GM19324 (cell line): Measurements from ENCODE around the gene ANAPC5.
"Not testable (repeated sequence)": the region's sequence is repeated elsewhere in the genome, so short reads cannot be mapped to it uniquely, and the experiment has no call there.

Experiments
- ATAC-seq: cut with Tn5 transposase; IDR thresholded peaks from one replicate; pipeline ENCODE4 v1.9.1; 2021; ENCODE audit warnings: mild to moderate bottlenecking, moderate library complexity; ENCODE audit not compliant: unreplicated experiment, low FRiP score

Gene ANAPC5

DNA sequence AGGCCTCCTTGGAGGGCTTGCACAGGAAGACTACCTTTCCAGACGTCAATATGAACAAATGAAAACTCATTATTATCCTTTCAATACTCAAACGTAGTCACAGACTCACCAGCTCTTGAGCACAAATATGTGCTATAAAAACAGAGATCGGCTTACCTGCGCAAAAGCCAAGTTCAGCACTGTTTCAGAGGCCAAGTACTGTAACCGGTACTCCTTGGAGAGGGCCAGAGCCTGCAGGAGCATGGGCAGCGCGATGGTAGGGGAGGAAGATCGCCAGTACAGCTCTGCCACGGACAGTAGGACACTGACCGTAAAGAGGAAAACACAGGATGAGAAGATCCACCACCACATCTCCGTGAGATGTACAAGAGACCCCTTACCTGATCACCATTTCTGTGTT is 34.1 kb downstream of the ANAPC5 start:
- ATAC-seq = no peak

DNA sequence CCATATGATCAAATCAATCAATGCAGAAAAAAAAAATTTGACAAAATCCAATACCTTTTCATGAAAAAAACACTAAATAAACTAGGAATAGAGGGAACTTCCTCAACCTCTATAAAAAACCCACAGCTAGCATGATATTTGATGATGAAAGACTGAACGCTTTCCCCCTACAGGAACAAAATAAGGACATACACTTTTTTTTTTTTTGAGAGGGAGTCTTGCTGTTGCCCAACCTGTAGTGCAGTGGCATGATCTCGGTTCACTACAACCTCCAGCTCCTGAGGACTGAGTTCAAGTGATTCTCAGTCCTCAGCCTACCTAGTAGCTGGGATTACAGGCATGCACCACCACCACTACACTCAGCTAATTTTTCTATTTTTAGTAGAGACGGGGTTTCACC is 37.8 kb downstream of the ANAPC5 start:
- no peak for ATAC-seq

DNA sequence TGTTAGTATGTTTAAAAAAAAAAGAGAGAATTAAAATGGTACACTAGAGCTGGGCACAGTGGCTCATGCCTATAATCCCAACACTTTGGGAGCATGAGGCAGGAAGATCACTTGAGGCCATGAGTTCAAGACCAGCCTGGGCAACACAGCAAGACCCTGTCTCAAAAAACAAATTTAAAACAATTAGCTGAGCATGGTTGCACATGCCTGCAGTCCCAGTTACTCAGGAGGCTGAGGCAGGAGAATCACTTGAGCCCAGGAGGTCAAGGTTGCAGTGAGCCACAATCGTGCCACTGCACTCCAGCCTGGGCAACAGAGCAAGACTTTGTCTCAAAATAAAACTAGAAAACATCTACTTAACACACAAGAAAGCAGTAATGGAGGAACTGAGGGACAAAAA is 42.0 kb downstream of the ANAPC5 start:
- not testable (repeated sequence) for ATAC-seq

DNA sequence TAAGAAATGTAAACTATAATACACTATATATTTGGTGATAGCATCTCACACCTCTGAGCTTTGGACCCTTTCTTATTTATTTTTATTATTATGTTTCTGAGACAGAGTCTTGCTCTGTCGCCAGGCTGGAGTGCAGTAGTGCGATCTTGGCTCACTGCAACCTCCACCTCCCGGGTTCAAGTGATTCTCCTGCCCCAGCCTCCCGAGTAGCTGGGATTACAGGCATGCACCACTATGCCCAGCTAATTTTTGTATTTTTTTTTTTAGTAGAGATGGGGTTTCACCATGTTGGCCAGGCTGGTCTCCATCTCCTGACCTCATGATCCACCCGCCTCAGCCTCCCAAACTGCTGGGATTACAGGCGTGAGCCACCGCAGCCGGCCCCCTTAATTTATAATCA is 44.8 kb downstream of the ANAPC5 start:
- ATAC-seq = not testable (repeated sequence)

DNA sequence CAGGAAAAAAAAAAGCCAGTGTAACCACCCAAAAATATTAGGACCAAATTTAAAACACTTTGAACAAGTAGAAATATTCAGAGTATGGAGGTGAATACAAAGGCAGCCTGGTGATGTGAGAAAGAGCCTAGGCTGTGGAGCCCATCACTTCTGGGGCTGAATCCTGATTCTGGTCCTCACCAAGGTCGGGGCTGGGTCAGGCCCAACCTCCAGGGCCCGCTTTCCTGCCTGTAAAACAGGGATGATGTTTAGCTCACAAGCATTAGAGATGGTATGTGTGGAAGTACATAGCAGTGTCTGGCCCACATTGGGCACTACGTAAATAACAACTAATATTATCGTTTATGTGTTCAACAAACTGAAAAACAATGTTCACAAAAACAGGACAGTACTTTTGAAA is 47.9 kb downstream of the ANAPC5 start:
- no peak for ATAC-seq

DNA sequence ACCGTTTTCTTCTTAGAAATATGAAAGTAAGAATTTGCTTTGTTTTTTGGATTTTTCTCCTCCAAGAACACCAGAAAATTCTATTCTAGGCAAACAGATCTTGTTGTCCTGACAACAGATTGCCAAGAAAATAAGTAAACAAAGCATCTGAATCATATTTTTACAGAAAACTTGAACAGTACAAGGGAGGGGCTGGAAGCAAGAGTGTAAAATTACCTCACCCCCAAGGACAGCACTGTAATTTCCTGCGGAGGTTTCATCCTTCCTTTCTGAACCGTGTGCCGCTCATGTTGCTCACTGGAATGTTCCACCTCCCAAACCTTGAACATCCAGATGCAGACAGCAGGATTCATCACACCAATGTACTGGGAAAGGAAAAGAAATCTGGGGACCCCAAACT is 50.3 kb downstream of the ANAPC5 start:
- ATAC-seq = no peak

DNA sequence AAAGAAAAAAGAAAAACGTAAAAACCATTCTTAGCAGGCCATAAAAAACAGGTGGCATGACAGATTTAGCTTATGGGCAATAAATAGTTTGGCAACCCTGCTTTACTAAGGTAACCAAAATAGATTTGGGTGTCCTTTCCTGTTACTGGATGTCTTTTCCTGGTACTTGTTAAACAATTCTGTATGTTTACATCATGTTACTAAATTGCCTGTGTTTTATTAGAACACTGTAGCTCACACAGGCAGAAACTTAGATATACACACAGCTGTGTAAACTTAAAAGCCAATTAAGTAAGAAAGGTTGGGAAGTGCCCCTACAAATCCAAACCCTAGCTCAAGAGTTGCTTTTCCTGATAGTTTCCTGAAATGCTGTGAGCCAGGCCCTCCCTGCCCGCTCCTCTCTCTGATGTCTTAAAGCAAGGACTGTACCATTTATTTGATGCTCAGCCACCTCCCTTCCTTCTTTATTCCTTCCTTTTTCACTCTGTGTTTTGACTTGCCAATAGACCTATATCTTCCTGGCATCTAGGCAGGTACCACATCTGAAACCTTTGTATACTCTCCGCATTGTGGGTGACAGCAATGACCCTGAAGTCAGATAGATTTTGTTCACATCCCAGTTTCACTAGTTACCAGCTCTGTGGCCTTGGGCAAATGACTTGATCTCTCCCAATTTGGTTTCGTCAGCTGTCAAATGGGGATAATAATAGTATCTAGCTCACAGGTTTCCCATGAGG is 52.0 kb downstream of the ANAPC5 start:
- ATAC-seq = no peak

DNA sequence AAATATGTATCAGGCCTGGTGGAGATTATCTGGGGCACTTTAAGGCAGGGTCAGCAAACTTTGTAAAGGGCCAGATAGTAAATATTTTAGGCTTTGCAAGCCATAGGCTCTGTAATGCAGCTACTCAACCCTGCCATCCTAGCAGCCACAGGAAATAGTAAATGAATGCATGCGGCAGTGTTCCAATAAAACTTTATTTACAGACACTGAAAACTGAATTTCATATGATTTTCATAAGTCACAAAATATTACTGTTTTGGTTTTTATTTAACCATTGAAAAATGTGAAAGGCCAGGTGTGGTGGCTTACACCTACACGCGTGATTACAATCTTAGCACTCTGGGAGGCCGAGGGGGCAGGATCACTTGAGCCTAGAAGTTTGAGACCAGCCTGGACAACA is 52.5 kb downstream of the ANAPC5 start:
- no peak for ATAC-seq

DNA sequence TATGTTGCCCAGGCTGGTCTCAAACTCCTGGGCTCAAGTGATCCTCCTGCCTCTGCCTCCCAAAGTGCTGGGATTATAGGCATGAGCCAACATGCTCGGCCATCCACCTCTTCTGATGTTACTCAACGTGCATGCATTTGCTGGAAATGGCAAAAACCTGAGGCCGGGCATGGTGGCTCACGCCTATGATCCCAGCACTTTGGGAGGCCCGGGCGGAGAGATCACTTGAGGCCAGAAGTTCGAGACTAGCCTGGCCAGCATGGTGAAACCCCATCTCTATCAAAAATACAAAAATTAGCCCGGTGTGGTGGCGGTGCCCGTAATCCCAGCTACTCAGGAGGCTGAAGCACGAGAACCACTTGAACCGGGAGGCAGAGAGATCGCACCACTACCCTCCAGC is 53.8 kb downstream of the ANAPC5 start:
- ATAC-seq = not testable (repeated sequence)

DNA sequence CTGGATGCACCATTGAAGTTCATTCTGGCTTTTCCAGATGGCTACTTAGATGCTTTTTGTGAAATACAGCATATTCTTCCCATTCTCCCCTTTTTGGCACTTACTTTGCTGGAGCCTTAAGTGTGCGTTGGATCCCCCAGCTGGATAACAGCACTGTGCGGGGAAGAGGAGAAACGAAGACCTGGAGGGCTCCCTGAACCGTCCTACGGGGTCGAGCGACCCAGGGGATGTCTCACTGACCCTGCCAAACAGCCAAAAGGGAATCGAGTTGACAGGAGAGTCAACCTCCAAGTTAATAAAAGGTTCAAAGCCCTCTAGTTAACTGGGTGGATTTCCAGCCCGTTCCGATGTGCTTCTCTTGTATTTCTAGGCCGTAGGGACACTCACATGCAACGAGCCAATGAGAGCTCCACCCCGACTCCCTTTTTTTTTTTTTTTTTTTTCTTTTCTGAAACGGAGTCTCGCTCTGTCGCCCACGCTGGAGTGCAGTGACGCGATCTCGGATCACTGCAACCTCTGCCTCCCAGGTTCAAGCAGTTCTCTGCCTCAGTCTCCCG is 54.7 kb downstream of the ANAPC5 start:
- no peak for ATAC-seq

DNA sequence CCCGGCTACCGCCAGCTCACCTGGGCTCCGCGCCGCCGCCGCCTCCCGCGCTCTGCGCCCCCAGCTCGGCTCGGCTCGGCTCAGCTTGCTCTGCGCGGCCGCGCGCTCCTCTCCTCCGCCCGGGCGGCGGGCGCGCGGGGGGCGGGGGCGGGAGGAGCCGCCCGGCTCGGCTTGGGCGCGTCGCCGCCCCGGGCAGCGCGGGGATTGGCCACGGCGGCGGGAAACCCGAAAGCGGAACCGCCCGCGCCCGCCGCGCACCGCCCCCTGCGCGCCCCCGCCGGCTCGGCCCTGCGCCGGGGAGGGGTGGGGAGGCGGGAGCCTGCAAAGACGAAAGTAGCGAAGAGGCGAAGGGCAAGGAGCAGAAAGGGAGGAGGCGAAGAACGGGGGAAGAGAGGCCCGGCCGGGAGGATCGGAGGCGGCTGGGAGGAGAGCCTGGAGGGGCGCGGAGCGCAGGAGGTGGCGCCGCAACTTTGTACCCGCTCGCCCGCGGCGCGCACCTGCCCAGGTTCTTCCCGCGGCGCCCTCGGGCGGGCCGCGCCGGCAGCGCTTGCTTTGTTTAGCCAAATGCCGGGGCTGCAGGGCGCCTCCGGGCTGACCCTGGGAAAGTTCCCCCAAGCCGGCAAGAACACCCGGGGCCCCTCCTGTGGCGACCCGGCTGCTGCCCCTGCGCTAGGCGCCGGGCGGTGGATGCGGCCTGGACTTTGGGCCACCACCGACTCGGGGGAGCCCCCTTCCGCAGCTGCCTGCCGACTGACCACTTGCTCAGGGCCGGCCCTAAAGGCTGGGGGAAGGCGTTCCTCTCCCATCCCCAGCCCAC is 55.4 kb downstream of the ANAPC5 start, which contains the start of gene CAMKK2:
TSS of gene CAMKK2 (minus strand) at position 92 of the 817 bp plus-strand sequence. CDS start 22,183 bp downstream, outside the sequence.
- ATAC-seq = peak; percentile 80

DNA sequence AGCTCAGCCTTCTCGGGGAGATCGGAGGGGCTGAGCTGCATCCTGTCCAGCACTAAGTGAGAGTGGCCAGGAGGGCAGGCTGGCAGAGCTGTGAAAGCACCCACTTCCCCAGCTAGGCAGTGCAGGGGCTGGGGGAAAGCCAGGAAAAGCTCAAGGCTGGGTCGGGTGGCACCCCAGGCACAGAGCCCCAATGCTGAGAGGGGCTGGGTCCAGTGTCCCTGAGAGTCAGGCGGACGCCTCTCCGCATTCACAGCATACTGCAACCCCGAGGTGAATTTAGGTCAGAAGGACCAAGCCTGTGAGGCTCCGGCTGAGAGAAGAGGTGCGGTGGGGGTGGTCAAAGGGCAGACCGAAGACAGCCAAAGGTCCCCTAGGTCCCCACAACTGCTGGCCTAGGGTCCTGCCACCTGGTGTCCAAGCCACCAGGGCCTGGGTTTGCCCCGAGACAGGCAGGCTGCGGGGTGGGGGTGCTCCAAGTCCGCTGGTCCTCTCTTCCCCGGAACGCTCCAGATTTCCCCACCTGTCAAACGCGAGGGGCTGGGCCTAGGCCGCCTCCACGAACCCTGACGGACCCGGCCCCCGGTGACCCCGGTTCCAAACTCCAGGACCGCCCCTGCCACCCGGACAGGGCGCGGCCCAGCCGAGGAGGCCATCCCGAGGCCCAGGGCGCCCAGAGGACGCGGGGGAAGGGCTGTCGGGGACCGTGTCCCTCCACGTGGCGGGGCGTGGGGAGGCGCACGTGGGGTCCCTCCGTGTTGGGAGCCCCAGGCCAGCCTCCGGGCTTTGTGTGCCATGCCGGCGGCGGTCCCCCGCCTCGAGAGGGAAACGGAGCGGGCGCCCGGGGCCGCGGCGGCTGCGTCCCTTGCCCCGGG is 56.2 kb downstream of the ANAPC5 start:
- peak; percentile 33 for ATAC-seq

DNA sequence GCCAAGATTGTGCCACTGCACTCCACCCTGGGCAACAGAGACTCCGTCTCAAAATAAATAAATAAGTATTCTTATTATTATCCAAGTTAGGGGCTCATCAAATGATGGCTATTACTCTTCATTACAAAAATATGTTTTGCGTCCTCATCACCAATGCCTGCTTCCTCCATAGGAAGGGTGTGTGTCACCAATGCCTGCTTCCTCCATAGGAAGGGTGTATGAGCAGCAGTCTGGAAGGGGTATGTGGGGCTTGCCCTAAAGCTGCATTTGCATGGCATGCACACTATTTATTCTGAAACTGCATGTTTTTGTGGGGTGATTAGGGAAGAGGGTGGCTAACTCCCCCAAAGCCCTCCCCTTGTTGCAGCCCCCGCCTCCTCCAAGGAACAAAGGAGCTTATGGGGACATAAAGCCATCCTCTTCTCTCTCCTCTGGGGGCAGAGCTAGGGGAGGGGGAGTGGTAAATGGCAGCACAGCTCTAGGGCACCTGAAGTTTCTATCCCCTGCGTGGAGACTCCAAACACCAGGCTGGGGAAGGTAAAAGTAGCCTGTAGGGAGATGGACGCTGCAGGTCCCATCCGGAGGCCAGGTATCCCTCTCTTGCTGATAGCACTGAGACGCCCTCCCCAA is 57.0 kb downstream of the ANAPC5 start:
- no peak for ATAC-seq

DNA sequence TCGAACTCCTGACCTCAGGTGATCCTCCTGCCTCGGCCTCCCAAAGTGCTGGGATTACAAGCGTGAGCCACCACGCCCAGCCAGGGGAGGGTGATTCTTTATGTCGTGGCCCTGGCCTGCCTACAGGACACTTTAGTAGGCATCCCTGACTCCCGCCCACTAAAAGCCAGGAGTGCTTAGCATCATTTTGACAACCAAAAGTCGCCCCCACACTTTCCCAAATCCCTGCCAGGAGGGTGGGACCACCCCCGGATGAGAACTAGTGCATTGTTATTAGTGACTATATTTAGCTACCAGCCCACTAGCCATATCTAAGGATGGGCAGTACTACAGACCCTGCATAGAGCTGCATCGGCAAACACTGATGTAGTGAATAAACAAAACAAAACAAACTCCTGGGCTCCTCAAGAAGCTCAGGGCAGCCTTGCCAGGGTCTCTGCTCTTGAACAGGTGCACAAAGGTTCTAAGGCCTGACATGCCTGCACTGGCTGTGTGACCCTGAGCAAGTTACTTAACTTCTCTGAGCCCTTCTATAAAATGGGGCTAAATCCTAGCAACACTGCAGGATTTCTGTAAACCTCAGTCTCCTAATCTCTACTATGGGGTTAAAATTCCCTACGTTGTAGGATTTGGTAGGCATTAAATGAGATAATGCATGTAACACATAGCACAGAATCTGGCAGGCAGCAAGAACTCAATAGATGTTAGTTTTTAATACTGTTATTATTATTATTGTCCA is 57.9 kb downstream of the ANAPC5 start:
- no peak for ATAC-seq

DNA sequence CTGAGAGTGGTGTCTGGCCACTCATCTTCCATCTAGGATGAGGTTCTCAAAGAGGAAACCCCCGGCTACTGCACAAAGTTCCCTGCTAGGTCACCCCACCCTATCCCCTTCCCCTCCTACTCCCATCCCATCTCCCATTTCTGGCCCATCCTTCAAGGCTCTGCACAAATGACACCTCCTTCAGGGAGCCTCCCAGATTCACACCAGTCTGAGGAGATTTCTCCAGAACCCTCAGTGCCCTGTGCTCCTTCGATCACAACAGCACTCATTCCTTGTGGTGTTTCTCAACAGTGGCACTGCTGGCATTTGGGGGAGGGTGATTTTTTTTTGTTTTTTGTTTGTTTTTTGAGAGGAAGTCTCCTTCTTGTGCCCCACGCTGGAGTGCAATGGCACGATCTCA is 58.6 kb downstream of the ANAPC5 start:
- ATAC-seq = no peak

DNA sequence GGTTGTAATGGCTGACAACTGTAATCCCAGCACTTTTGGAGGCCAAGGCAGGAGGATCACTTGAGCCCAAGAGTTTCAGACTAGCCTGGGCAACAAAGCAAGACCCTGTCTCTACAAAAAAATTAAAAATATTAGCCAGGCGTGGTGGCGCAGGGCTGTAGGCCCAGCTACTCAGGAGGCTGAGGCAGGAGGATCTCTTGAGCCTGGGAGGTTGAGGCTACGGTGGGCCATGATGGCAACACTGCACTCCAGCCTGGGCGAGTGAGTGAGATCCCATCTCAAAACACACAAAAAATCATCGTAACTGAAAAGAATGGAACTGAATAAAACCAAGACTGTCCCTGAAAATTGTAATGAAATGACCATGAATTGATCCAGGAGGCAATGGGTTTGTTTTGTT is 61.8 kb downstream of the ANAPC5 start:
- ATAC-seq = no peak

DNA sequence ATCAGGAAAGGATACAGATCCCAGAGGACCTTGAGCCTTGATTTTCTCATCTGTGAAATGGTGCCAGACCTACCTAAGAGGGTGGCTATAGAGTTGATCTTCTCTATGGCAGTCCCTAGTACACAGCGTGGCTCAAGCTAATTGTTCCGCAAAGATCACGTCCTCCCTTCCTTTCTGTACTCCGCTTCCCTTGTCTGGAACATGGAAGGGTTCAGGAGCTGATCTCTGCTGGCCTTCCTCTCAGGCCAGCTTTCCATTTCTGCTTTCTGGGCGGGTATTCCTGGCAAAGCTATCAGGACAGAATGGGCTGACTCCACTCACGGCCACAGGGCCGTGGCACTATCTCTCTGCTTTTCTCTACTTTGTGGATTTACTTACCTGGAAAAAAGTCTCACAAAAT is 62.2 kb downstream of the ANAPC5 start:
- ATAC-seq = no peak

DNA sequence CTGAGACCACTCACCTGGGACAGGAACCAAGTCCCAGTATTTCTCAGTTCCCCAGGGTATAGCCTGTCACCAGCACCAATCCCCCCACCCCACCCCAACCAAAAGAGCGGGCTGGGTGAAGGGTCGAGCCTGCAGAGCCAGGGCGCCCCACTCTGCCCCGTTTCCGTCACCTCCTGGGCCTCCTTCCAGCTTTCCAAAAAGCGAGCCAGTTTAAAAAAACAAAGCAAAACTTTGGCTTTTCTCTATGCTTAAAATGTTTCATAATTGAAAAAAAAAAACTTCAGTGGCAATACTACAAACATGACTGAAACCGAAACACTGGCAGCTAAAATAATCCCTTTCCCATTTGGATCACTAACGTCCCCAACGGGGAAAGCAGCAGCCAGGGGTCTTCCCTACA is 63.2 kb downstream of the ANAPC5 start:
- ATAC-seq = no peak

DNA sequence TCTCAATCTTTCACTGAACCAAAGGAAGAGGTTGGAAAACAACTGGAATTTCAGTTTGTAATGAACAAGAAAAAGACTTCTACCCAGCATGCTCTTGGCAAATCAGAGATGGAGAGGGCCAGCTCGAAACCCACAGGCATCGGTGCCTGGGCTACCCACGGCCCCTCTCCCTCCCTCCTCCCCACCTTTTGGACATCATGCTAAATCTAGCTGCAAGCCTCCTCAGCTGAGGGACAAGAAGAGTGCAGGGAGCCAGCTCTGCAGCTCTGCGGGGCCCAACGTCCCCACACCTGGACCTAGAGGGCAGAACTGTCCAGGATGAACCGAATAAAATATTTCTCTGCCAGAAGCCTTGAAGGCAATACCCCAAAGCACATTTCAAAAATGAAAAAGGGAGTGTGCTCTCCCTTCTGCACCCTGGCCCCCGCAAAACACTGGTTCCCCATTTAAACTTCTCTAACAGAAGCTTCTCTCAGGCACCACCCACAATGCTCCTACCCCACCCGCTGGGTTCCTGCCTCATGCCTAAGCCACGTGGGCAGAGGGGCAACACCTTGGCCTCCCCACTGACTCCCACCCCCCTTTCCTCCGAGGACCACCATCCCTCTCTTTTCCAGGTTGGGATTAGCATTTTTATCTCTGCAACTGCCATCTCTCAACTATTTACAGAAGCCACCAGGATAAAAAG is 63.9 kb downstream of the ANAPC5 start:
- ATAC-seq = no peak
